AG09319 (cell line): ENCODE measurements around the gene SNED1.
"Not testable (repeated sequence)": the region's sequence is repeated elsewhere in the genome, so short reads cannot be mapped to it uniquely, and the experiment has no call there.

Source experiments
- DNase-seq: peaks from one replicate; pipeline ENCODE4 v3.0.0-alpha.2; 2010; ENCODE audit warnings: low read depth; ENCODE audit errors: extremely low read depth
- TF ChIP-seq, protein P1 (sequence below): IDR thresholded peaks from 2 replicates; pipeline ENCODE4 v1.5.1; 2011; ENCODE audit warnings: low read depth, mild to moderate bottlenecking, inconsistent platforms, low read length, moderate library complexity

The SNED1 gene

GRCh38 chr2:240970816-240971215 is 27.6 kb upstream of the SNED1 start:
- no peak for DNase-seq
- TF ChIP-seq, protein P1, sequence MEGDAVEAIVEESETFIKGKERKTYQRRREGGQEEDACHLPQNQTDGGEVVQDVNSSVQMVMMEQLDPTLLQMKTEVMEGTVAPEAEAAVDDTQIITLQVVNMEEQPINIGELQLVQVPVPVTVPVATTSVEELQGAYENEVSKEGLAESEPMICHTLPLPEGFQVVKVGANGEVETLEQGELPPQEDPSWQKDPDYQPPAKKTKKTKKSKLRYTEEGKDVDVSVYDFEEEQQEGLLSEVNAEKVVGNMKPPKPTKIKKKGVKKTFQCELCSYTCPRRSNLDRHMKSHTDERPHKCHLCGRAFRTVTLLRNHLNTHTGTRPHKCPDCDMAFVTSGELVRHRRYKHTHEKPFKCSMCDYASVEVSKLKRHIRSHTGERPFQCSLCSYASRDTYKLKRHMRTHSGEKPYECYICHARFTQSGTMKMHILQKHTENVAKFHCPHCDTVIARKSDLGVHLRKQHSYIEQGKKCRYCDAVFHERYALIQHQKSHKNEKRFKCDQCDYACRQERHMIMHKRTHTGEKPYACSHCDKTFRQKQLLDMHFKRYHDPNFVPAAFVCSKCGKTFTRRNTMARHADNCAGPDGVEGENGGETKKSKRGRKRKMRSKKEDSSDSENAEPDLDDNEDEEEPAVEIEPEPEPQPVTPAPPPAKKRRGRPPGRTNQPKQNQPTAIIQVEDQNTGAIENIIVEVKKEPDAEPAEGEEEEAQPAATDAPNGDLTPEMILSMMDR: no peak

DNA sequence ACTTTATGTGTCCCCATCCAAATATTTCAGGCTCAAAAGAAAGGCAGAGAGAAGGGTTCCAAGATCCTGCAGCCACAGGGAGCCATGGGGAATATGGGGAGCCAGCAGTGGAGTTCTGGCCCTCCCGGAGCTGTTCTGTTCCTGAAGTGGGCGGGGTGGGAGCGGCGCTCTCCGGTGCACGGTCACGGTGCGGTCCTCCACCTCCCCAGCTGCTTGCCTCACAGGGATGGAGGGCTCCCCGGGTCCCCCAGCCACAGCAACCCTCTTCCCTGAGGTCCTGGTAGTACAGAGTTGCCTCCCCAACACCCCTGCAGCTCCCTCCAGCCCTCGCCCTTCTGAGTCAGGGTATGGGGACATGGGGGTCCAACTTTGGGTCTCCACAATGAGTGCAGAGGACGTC is 26.2 kb upstream of the SNED1 start:
- TF ChIP-seq, protein P1: no peak
- no peak for DNase-seq

DNA sequence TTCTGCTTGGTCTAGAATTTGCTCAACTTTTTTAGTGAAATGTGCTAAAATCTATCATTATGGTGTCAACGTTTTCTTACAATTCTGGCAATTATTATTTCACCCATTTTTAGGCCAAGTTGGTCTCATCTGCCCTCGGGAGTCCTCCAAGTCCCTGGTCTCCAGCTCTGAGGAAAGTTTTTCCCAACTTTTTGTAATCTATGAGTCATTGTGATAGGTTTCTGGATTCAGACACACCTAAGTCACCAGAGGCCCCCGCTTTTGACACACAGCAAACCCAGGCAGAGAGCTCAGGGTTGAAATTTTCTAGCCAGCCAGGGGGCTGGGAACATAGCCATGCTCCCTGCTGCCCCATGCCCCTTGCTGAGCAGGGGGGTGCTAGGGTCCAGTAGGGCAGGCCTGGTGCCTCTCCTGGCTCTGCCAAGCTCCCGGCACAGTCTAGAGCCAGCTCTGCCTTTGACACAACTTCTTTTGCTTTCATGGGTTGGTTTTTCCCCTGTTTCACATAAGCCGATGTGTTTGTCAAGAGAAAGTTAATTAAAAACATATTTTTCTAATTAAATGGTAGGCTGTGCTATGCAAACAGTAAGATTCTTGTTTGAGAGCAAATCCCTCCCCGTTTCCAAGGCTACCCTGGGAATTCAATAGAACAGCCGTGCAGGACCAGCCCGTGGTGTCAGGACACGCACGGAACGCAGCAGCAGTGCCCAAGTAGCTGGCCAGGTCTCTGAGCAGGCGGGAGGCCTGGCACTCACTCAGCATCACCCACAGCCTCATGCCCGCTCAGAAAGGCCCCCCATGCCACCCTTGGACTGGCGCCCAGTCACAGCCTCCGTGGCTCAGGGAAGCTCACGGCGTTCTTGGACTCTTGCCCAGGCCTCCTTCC is 25.5 kb upstream of the SNED1 start:
- peak; percentile 89 for DNase-seq
- TF ChIP-seq, protein P1: no peak

DNA sequence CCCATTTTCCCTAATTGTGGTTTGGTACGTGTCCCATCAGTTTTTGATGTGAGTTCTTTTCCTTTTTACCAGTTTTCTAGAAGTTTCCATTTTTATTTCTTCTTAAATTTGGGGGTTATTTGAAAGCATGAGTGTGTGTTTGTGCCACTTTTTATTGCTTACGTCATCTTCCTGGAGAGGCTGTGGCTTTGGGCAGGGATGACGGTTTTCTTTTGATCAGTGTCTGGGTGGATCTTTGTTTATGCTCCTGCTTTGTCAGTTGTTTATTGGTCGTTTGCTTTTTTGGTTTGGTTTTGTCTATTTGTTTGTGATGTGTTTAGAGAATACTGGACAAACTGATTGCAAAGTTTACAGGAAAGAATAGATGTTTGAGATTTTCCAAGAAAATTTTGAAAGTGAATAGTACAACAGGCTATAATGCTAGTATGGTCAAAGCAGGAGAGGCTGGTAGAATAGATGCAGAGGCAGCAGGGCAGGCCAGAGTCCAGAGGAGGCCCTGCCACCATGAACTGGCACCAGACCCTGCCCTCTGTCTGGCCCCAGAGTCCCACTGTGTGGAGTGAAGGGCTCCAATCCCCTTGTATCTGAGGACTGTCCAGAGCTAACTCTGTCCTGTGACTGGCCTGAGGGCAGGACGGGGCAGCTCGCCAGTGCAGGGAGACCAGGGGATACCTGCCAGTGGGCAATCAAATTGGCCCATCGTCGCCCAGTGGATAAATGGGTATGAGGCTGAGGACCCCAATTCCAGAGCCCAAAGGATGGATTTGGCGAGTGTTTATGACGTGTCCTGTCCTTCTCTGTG is 23.4 kb upstream of the SNED1 start:
- TF ChIP-seq, protein P1: no peak
- no peak for DNase-seq

- not testable (repeated sequence) for DNase-seq
These were observed 22.5 kb upstream of the SNED1 start for GRCh38 chr2:240975903-240976302.

DNA sequence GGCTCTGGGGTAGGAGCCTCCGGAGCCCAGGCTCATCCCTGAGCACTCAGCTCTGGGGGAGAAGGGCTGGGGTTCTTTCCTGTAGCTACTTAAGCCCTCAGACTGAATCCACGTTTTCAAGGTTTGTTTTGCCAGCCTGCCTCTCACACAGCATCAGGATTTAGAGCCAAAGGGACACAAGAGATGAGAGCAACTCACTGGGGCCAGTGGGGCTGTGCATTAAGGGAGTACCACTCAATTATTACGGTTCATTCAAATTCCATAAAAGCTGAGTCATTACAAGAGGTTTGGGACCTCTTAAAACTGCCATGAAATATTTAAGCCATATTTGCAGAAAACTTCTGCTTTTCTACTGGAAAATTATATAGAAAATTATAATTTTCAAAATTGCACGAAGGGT is 17.1 kb upstream of the SNED1 start:
- TF ChIP-seq, protein P1: no peak
- no peak for DNase-seq

DNA sequence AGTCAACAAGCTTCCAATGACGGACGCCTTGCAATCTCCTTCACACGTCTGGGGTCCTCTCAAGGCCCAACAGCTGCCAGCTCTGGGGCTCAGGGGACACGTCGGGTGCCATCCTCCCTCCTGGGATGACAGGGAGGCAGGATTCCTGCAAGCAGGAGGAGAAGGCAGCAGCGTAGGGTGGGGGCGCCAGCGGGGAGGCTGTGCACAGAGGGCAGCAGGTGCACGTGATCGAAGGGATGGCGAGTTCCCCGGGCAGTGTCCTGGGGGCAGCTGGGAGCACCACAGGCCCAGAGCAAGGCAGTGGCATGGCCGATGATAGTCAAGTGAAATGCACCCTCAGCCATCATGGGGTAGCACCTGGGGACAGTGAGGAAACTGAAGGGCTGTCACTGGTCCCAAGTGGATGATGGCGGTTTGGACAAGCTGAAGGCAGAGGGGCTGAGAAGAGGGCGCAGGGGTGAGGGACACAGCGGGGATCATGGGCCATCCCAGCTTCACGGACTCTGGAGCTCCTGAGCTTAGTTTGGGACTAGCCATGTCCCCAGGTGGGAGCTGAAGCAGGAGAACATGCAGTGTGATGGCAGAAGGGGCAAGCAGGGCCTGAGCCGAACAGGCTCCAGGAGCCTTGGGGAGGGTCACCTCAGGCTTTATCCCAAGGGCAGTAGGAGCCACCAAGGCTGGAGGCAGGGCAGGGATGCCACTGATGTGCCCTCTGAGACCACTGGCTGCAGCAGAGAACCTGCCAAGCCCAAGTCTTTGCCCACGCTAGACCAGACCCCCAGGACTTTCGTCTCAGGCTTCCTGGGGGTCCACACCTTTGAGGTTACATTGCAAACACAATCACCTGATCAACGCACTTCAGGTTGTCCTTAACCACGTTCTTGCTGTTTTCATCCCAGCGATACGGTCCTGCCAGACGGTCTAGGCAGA is 16.3 kb upstream of the SNED1 start:
- no peak for DNase-seq
- TF ChIP-seq, protein P1: no peak
